ENCODE measurements around the gene SCMH1.
"Not testable (repeated sequence)": the region's sequence is repeated elsewhere in the genome, so short reads cannot be mapped to it uniquely, and the experiment has no call there.

The SCMH1 gene

GRCh38 chr1:41211608-41212007, 30.5 kb downstream of the SCMH1 start:
- DNase-seq (ENCODE audit: low read depth), result not testable (repeated sequence)

- DNase-seq (ENCODE audit: low read depth), result not testable (repeated sequence)
Measured at GRCh38 chr1:41207053-41207452, 35.1 kb downstream of the SCMH1 start.

DNA sequence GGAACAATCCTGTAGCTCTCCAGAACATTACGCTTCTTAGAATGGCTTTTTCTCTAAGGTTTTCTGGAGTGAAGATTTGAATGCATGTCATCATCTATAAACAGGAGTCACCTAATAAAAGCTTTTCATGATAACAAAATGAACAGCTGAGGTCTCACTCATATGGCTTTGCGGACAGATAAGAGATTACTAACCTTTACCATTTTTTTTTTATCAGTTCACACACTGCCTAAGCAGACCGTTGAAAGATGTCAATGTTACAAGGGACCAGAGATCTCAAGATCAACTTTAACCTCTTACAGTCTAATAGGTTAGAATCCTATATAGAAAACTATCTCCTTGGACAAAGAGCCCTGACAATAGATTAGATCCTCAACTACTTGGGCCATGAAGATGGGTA, 41.4 kb downstream of the SCMH1 start:
- DNase-seq (ENCODE audit: low read depth), result no peak

GRCh38 chr1:41199375-41199774, 42.7 kb downstream of the SCMH1 start:
- no peak for DNase-seq (ENCODE audit: low read depth)

DNA sequence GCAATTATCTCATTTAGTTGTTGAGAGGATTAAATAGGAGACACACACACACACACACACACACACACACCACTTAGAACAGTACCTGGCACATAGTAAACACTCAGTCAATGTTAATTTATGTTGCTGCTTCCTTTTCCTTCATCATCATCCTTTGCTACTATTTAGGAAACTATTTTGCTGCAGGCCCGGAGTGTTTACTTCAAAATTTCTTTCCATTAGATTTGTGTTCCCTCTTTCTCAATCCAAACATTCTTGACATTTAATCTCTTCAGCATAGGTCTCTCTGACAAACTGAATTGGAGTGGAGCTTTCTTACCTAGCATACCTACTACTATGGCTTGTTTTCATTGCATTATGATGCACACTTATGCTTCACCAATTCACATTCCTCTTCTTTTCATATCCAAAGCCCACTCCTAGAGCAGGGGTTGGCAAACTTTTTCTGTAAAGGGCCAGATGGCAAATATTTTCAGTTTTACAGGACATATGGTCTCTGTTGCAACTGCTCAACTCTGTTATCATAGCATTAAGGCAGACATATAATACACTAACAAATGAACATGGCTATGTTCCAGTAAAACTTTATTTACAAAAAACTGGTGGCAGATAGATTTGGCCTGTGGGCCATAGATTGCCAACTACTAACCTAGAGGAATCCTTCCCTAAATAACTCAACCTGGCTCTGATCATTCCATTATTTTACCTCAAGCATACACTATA, 49.5 kb downstream of the SCMH1 start:
- no peak for DNase-seq (ENCODE audit: low read depth)

DNA sequence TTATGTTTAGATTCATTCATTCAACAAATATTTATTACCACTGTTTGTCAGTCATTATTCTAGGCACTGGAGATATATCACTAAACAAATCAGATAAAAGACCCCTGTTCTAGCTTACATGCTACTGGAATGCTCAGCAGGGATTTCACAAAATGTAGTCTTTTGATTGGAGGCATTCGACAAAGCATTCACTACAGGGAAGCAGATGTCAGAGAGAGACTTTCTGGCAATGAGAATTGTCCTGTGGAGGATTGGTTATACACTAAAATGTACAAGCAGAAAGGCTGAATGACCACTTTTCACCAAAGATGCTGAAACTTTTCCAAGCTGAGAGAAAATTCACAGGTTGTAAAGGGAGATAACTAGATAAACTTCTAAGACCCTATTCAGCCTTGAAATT, 57.7 kb downstream of the SCMH1 start:
- DNase-seq (ENCODE audit: low read depth), result no peak

- not testable (repeated sequence) for DNase-seq (ENCODE audit: low read depth)
Measured at GRCh38 chr1:41178230-41178629, 63.9 kb downstream of the SCMH1 start.

GRCh38 chr1:41175546-41175945, 66.6 kb downstream of the SCMH1 start:
- no peak for DNase-seq (ENCODE audit: low read depth)

DNA sequence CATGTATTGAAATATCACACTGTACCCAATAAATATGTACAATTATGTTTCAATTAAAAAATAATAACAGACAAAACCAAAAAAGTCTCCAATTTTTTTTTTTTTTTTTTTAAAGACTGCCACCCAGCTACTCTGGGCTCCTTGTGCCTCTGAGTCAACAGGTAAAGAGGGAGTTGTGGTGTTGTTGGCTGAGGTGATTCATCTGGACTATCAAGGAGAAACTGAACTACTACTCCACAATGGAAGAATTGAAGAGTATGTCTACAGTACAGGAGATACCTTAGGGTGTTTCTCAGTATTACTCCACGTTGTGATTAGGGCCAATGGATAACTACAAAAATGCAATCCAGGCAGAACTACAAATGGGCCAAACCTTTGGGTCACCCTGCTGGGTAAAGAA, 67.9 kb downstream of the SCMH1 start:
- no peak for DNase-seq (ENCODE audit: low read depth)

GRCh38 chr1:41173651-41174050, 68.5 kb downstream of the SCMH1 start:
- no peak for DNase-seq (ENCODE audit: low read depth)

DNA sequence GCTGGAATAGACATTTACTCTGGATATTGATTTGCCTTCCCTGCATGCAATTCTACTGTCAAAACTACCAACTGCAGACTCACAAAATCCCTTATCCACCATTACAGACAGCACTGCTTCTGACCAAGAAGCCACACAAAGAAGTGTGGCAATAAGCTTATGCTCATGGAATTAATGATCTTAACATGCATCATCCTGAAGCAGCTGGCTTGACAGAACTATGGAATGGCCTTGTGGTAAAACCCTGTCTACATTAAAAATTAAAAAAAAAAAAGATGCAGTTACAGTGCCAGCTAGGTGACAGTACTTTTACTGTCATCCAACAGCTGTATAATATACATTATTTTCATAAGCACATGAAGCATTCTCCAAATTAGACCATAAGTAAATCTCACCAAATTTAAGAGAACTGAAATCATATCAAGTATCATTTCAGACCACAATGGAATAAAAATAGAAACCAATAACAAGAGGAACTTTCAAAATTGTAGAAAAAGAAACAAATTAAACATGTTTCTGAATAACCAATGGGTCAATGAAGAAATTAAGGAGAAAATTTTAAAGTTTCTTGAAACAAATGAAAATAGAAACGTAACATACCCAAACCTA, 70.7 kb downstream of the SCMH1 start:
- DNase-seq (ENCODE audit: low read depth), result no peak

DNA sequence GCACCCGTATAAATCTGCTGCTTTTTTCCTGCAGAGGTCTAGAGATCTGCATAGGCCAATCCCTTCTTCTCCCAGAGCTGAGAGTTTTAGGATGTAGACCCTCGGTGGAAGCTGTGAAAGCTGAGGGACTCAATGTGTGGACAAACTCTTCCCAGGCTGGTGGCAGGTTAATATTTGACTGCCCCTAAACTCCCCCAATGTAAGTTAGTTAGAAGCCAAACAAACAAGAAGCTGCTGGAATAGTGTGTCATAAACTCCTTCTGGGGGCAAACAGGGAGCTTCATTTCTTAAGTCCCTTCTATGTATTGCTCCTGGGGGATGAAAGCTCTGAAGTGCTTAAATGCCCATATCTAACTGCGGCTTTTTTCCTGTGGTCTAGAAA, 72.3 kb downstream of the SCMH1 start:
- DNase-seq (ENCODE audit: low read depth), result no peak

GRCh38 chr1:41169066-41169798, 72.9 kb downstream of the SCMH1 start:
- no peak for DNase-seq (ENCODE audit: low read depth)

- DNase-seq (ENCODE audit: low read depth), result no peak
Measured at GRCh38 chr1:41167667-41168066, 74.4 kb downstream of the SCMH1 start.

DNA sequence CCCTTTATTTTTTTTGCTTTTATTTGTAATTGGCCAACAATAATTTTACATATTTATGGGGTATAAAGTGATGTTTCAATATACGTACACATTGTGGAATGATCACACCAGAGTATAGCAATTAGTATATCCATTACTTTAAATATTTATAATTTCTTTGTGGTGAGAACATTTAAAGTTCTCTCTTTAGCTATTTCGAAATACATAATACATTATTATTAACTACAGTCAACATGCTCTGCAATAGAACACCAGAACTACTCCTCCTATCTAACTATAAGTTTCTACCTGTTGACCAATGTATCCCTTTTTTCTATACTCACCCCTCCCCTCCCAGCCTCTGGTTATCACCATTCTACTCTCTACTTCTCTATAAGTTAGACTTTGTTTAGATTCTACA, 77.4 kb downstream of the SCMH1 start:
- no peak for DNase-seq (ENCODE audit: low read depth)

DNA sequence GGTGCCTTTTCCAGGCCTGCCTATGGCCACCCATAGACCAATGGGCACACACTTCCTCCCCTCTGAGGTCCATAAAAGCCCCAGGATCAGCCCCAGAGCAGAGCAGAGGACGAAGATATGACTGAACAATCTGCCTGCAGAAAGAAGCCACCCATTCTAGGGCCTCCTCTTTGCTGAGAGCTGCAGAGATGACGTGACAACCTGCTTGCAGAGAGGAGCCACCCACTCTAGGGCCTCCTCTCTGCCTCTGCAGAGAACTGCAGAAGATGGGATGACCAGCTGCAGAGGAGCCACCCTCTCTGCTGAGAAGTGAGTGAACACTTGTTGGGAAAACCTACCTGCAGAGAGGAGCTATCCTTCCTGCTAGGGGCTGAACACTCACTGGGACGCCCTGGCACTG, 79.7 kb downstream of the SCMH1 start:
- DNase-seq (ENCODE audit: low read depth), result no peak

DNA sequence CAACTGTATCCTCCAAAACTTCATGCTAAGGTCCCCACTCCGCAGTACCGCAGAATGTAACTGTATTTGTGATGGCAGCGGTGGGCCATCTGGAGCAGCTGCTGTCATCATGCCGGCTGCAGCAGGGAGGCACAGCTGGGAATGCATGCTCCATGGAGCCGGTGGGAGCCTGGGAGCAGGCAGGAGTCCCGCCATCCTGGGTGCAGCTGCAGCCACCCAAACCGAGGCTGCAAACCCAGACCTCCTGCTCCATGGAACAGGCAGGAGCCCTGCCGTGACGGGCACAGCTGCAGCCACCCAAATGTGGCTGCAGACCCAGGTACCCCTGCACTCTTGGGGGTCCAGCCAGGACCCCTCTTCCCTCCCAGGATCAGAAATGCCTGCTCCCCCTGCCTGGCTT, 80.3 kb downstream of the SCMH1 start:
- DNase-seq (ENCODE audit: low read depth), result no peak

DNA sequence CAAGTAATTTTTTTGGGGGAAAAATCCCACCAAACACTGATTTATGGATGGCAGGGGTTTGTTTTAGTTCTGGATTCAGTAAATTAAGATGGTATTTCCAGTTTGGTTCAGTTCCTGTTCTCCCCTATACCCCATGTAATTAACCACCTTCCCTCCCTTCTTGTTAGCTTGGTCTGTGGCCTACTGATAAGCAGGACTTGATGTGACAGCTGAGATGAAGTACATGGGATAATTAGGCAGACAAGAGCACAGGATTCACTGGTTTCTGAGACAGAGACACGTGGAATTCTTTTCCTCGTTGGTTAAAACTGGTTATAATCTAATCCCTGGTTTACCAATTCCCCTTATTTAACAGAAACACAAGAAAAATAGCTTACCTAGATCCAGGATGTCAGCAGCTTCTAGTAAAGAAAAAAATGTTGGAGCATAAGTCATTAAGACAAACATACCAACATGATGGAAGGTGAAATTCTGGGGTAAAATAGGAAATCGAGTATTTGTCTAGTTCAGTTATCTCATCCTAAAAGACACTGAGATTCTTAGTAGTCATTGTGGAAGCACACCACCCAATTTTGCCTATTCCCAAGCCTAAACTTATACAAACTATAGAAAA, 81.5 kb downstream of the SCMH1 start:
- no peak for DNase-seq (ENCODE audit: low read depth)

DNA sequence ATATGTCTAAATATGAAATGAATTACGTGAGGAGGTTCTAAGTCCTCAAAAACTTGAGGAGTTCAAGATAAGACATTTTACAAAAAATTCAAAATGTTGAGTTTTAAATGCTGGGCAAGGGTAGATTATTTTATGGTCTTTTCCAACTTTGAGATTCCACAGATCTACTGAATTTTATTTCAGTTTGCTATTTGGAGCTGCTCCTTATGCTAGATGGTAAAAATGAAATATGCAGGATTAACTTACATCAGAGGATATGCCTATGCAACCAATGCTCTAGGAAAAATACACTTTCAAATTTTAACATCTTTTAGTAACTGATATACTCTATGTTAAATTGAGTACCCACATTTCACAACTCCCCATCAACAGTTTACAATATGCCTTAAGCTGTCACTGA, 83.1 kb downstream of the SCMH1 start:
- no peak for DNase-seq (ENCODE audit: low read depth)

DNA sequence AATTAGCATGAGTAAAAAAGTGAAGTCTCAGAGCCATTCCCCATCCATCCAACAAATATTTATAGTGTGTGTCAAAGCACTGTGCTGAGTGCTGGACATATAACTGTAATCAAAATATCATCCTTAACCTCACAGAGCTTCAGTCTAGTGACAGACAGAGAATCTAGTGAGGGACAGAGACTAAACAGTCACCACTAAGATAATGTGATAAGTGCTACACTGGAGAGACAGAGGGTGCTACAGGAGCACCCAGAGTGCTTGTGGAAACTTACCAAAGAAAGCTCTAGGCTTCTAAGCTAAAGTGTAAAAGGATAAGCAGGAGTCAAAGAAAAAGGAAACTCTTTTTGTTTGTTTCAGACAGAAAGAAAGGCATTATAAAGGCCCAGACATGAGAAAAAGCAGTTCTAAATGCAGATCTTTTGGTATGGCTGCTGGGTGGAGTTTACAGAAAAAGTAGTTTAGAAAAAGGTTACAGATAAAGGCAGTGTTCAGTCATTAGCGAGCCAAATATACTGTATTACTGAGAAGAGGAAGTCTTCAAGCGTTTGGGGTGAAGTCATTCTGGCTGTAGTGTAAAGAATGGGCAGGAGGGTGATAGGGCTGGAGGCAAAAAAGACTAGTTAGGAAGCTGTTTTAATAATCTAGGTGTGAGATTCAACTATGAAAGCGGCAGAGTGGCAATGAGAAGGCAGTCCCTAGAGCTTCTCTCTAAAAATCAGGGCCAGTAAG, 83.8 kb downstream of the SCMH1 start:
- DNase-seq (ENCODE audit: low read depth), result no peak

- DNase-seq (ENCODE audit: low read depth), result no peak
Measured at GRCh38 chr1:41155105-41155504, 87.0 kb downstream of the SCMH1 start.

DNA sequence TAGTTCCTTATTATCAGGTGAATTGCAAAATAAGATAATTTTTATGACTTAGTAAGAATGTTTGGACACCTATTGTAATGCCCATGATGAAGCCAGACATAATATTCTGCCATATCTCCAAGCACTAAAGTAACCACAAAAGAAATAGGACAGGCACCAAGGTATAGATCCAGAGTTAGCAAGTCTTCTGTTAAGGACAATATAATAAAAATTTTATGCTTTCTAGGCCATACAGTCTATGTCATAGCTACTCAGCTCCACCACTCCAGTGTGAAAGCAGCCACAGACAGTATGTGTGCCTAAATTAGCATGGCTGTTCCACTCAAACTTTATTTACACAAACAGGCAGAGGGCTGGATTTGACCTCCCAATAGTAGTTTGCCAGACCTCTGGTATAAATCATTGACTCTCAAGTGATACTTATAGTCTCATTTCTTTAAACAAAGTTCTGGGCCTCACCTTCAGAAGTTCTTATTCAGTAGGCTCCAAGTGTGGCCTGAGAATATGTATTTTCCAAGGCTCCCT, 88.3 kb downstream of the SCMH1 start:
- no peak for DNase-seq (ENCODE audit: low read depth)

Data from T follicular helper cell (primary cell).